Measurements from ENCODE around the gene GFI1B. TPM values are rescaled to one million over a fixed set of nuclear protein-coding genes. Genes with fewer than 3 reads are reported as not detected.
A peak's percentile ranks its signal among the peaks of the same experiment; 100 is the strongest.

Gene GFI1B
- total and polyA plus RNA-seq, 2 of the 13 experiments (the other 11 are each of a cell fraction or from before 2014, with no cell fraction given): 0.15 to 0.51 TPM

DNA sequence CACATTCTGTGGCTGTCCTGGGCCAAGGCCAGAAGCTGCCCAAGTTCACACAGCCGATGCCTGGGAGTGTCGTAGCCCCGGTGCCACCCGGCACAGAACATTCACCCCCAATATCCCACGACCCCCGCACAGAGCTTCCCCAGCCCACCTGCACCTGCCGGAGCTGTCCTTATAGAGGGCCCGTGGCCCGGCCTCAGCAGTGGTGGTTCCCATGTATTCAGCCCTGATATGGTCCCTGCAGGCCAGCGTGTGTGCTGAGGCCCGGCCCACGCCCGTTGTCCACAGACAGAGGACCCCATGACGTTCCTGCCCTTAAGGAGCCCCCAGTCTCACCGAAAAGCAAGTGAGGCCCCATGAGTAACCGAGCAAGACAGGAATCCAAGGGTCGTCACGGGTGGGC is 5.3 kb upstream of the GFI1B start:
- TF ChIP-seq, protein P1, sequence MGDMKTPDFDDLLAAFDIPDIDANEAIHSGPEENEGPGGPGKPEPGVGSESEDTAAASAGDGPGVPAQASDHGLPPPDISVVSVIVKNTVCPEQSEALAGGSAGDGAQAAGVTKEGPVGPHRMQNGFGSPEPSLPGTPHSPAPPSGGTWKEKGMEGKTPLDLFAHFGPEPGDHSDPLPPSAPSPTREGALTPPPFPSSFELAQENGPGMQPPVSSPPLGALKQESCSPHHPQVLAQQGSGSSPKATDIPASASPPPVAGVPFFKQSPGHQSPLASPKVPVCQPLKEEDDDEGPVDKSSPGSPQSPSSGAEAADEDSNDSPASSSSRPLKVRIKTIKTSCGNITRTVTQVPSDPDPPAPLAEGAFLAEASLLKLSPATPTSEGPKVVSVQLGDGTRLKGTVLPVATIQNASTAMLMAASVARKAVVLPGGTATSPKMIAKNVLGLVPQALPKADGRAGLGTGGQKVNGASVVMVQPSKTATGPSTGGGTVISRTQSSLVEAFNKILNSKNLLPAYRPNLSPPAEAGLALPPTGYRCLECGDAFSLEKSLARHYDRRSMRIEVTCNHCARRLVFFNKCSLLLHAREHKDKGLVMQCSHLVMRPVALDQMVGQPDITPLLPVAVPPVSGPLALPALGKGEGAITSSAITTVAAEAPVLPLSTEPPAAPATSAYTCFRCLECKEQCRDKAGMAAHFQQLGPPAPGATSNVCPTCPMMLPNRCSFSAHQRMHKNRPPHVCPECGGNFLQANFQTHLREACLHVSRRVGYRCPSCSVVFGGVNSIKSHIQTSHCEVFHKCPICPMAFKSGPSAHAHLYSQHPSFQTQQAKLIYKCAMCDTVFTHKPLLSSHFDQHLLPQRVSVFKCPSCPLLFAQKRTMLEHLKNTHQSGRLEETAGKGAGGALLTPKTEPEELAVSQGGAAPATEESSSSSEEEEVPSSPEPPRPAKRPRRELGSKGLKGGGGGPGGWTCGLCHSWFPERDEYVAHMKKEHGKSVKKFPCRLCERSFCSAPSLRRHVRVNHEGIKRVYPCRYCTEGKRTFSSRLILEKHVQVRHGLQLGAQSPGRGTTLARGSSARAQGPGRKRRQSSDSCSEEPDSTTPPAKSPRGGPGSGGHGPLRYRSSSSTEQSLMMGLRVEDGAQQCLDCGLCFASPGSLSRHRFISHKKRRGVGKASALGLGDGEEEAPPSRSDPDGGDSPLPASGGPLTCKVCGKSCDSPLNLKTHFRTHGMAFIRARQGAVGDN (CRISPR knock-in tag; IDR thresholded peaks at IDR 0.05): 0 out of 2 replicates have a peak, but pooled peaks have one; percentile 6
- no peak for TF ChIP-seq ZNF510 (CRISPR knock-in tag; IDR thresholded peaks at IDR 0.05; ENCODE audit: low read depth)
- no peak for FAIRE-seq
- no peaks in the 10 kb centered on the region for H3K79me2 ChIP-seq (ENCODE audit: insufficient read depth, low read length)
- POLR2A ChIA-PET: no interaction called here
- intact Hi-C loops (cut with micrococcal nuclease; ENCODE audit: unreplicated experiment): loop anchor here (2.0 to 10.0 kb wide), 2 partner anchors 70 to 158 kb away; no protein-coding TSS in a partner anchor
- no peaks in the 10 kb centered on the region for H4K20me1 ChIP-seq (ENCODE audit: insufficient read depth, low read length)
- H3K4me1 ChIP-seq (ENCODE audit: insufficient read depth, low read length): peaks cover 18% of the 10 kb centered on the region
- no peak for DNase-seq (ENCODE audit: low spot score)
- in situ Hi-C loops (cut with HindIII; ENCODE audit: extremely low pct_ligation_motif_present, low pct_unique_long_range_greater_than_20kb): no loop called here
- ATAC-seq: peak; percentile 17; the same call in 2 of the 3 replicates
- 12% methylated on average over 9 of the region's 18 CpGs for WGBS (ENCODE audit: low lambda C conversion rate)
- no peak overlapping the region for H2AFZ ChIP-seq (ENCODE audit: low read length)
- CTCF ChIA-PET (ENCODE audit: low intra/inter-chr PET ratio, low total read pairs): interaction anchor here (0.7 to 1.4 kb wide), 3 partner anchors 71 to 161 kb away, joined by 3 to 9 read pairs (median 3); no protein-coding TSS in a partner anchor
- no peak overlapping the region for H3K27ac ChIP-seq (ENCODE audit: extremely low read length, insufficient read depth, low read length)
- H3K9ac ChIP-seq (ENCODE audit: insufficient read depth, low read depth, low read length): no peak overlapping the region
- H3K4me2 ChIP-seq (ENCODE audit: low read depth, low read length): peak overlapping the region; percentile 56
- H3K9me3 ChIP-seq (ENCODE audit: low read length): no peaks in the 10 kb centered on the region
- H3K27me3 ChIP-seq (ENCODE audit: control insufficient read depth in 1 of 2, insufficient read depth in 2 of 2, low read length in 2 of 2): peaks cover 0 to 28% of the 10 kb centered on the region in 2 experiments; a peak in 3 of 5 replicates
- H3K4me3 ChIP-seq (replicated peaks in 1 of 3; ENCODE audit: insufficient read depth in 1 of 3, low read depth in 2 of 3, low read length in 3 of 3): no peak overlapping the region
- no TSS peak for BruUV-seq (replicated peaks)
- H3K36me3 ChIP-seq (replicated peaks in 1 of 2; ENCODE audit: control insufficient read depth in 1 of 2, insufficient read depth in 2 of 2, low read length in 2 of 2): no peaks in the 10 kb centered on the region

DNA sequence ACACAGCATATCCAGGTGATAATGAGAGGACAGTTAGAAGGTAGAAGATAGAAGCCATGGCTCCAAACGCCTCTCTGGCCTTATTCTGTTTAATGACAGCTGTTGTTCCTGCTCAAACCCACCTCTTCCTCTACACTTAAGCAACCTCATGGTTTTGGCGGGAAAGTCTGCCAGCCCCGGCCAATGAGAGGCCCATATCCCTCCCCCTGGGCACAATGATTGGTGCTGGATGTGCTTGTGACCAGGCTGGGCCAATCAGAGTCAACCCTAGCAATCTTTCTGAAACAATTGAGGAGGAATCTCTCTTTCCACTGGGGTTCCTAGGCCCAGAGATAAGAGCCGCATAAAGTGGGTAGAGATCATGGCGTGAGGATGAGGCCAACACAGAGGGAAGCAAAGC is 4.8 kb upstream of the GFI1B start:
- DNase-seq (ENCODE audit: low spot score) (no peak), FAIRE-seq (no peak)
- BruUV-seq (replicated peaks): no TSS peak
- no peak for TF ChIP-seq PLRG1 (conservative IDR thresholded peaks at IDR 0.05)
- no peak for TF ChIP-seq ZNF3 (CRISPR knock-in tag; IDR thresholded peaks at IDR 0.05)
- TF ChIP-seq MIXL1 (CRISPR knock-in tag; IDR thresholded peaks at IDR 0.05): no peak
- TF ChIP-seq ZSCAN30 (CRISPR knock-in tag; IDR thresholded peaks at IDR 0.05): no peak
- TF ChIP-seq ETV6 (CRISPR knock-in tag; conservative IDR thresholded peaks at IDR 0.05): no peak
- no peak for TF ChIP-seq GATA4 (IDR thresholded peaks at IDR 0.05; ENCODE audit: borderline replicate concordance, low read depth)
- peak; percentile 37; the same call in 1 of the 2 replicates for TF ChIP-seq SP2 (CRISPR knock-in tag; IDR thresholded peaks at IDR 0.05)
- peak; percentile 74 for TF ChIP-seq NFYB (CRISPR knock-in tag; IDR thresholded peaks at IDR 0.05)
- TF ChIP-seq SOX5 (CRISPR knock-in tag; IDR thresholded peaks at IDR 0.05; ENCODE audit: borderline replicate concordance): no peak
- no peak for TF ChIP-seq KDM3A (CRISPR knock-in tag; IDR thresholded peaks at IDR 0.05; ENCODE audit: low read depth)
- no peak for TF ChIP-seq ZBTB38 (CRISPR knock-in tag; IDR thresholded peaks at IDR 0.05)
- TF ChIP-seq, protein P2, sequence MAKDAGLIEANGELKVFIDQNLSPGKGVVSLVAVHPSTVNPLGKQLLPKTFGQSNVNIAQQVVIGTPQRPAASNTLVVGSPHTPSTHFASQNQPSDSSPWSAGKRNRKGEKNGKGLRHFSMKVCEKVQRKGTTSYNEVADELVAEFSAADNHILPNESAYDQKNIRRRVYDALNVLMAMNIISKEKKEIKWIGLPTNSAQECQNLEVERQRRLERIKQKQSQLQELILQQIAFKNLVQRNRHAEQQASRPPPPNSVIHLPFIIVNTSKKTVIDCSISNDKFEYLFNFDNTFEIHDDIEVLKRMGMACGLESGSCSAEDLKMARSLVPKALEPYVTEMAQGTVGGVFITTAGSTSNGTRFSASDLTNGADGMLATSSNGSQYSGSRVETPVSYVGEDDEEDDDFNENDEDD (CRISPR knock-in tag; IDR thresholded peaks at IDR 0.05; ENCODE audit: borderline replicate concordance): peak; percentile 26; the same call in 1 of the 2 replicates

More for the DNA sequence above, 4.8 kb upstream of the GFI1B start:
- ATAC-seq: no peak
- POLR2A ChIA-PET: no interaction called here
- H3K4me1 ChIP-seq (ENCODE audit: insufficient read depth, low read length): peaks cover 24% of the 10 kb centered on the region
- H3K4me2 ChIP-seq (ENCODE audit: low read depth, low read length): no peak overlapping the region
- intact Hi-C loops (cut with micrococcal nuclease; ENCODE audit: unreplicated experiment) (loop anchor here (2.0 to 10.0 kb wide), 2 partner anchors 71 to 159 kb away; no protein-coding TSS in a partner anchor), in situ Hi-C loops (cut with HindIII; ENCODE audit: extremely low pct_ligation_motif_present, low pct_unique_long_range_greater_than_20kb) (no loop called here)
- H3K79me2 ChIP-seq (ENCODE audit: insufficient read depth, low read length): no peaks in the 10 kb centered on the region
- no peaks in the 10 kb centered on the region for H4K20me1 ChIP-seq (ENCODE audit: insufficient read depth, low read length)
- no peaks in the 10 kb centered on the region for H3K9me3 ChIP-seq (ENCODE audit: low read length)
- no peak overlapping the region for H3K9ac ChIP-seq (ENCODE audit: insufficient read depth, low read depth, low read length)
- H2AFZ ChIP-seq (ENCODE audit: low read length): no peak overlapping the region
- peaks cover 0 to 30% of the 10 kb centered on the region in 2 experiments; a peak in 3 of 5 replicates for H3K27me3 ChIP-seq (ENCODE audit: control insufficient read depth in 1 of 2, insufficient read depth in 2 of 2, low read length in 2 of 2)
- WGBS (ENCODE audit: low lambda C conversion rate): 63% methylated on average over 5 of the region's 5 CpGs
- H3K36me3 ChIP-seq (replicated peaks in 1 of 2; ENCODE audit: control insufficient read depth in 1 of 2, insufficient read depth in 2 of 2, low read length in 2 of 2): no peaks in the 10 kb centered on the region
- H3K27ac ChIP-seq (ENCODE audit: extremely low read length, insufficient read depth, low read length): no peak overlapping the region
- CTCF ChIA-PET (ENCODE audit: low intra/inter-chr PET ratio, low total read pairs): interaction anchor here (1.0 kb wide), 1 partner anchor 72 kb away, joined by 3 read pairs; no protein-coding TSS in a partner anchor
- no peak overlapping the region for H3K4me3 ChIP-seq (replicated peaks in 1 of 3; ENCODE audit: insufficient read depth in 1 of 3, low read depth in 2 of 3, low read length in 3 of 3)

All from HepG2 (cell line).